Measurements from ENCODE around the gene PGM5.

Gene PGM5

GRCh38 chr9:68533678-68534077, 177.3 kb downstream of the PGM5 start:
- H3K9me3 ChIP-seq (ENCODE audit: control insufficient read depth, low read length) = no peaks in the 10 kb centered on the region
- H3K27me3 ChIP-seq (ENCODE audit: control insufficient read depth, insufficient read depth, low read length) = no peaks in the 10 kb centered on the region

GRCh38 chr9:68536876-68537615, 180.6 kb downstream of the PGM5 start:
- no peak overlapping the region for H3K9ac ChIP-seq (ENCODE audit: low read length)
- no peak overlapping the region for H3K4me3 ChIP-seq (ENCODE audit: low read length)
- no peaks in the 10 kb centered on the region for H3K9me3 ChIP-seq (ENCODE audit: control insufficient read depth, low read length)
- no peaks in the 10 kb centered on the region for H3K27me3 ChIP-seq (ENCODE audit: control insufficient read depth, insufficient read depth, low read length)
- no peaks in the 10 kb centered on the region for H3K36me3 ChIP-seq (ENCODE audit: control insufficient read depth, insufficient read depth, low read length)
- peaks cover 20% of the 10 kb centered on the region for H3K4me1 ChIP-seq (ENCODE audit: control insufficient read depth, insufficient read depth, low read length)

More at GRCh38 chr9:68533678-68534077, 177.3 kb downstream of the PGM5 start:
- no peak overlapping the region for H3K4me3 ChIP-seq (ENCODE audit: low read length)
- H3K36me3 ChIP-seq (ENCODE audit: control insufficient read depth, insufficient read depth, low read length) = no peaks in the 10 kb centered on the region
- no peak overlapping the region for H3K9ac ChIP-seq (ENCODE audit: low read length)
- peaks cover 28% of the 10 kb centered on the region for H3K4me1 ChIP-seq (ENCODE audit: control insufficient read depth, insufficient read depth, low read length)

GRCh38 chr9:68537616-68537880, 181.1 kb downstream of the PGM5 start:
- Histone ChIP-seq H3K9ac (ENCODE audit: low read length) (no peak overlapping the region), H3K4me1 (ENCODE audit: control insufficient read depth, insufficient read depth, low read length) (peaks cover 21% of the 10 kb centered on the region), H3K9me3 (ENCODE audit: control insufficient read depth, low read length) (no peaks in the 10 kb centered on the region), H3K36me3 (ENCODE audit: control insufficient read depth, insufficient read depth, low read length) (no peaks in the 10 kb centered on the region), H3K4me3 (ENCODE audit: low read length) (no peak overlapping the region), H3K27me3 (ENCODE audit: control insufficient read depth, insufficient read depth, low read length) (no peaks in the 10 kb centered on the region)

GRCh38 chr9:68538200-68538599, 181.8 kb downstream of the PGM5 start:
- no peak overlapping the region for H3K4me3 ChIP-seq (ENCODE audit: low read length)
- H3K9me3 ChIP-seq (ENCODE audit: control insufficient read depth, low read length) = no peaks in the 10 kb centered on the region
- no peak overlapping the region for H3K9ac ChIP-seq (ENCODE audit: low read length)
- H3K27me3 ChIP-seq (ENCODE audit: control insufficient read depth, insufficient read depth, low read length) = no peaks in the 10 kb centered on the region
- peaks cover 21% of the 10 kb centered on the region for H3K4me1 ChIP-seq (ENCODE audit: control insufficient read depth, insufficient read depth, low read length)
- no peaks in the 10 kb centered on the region for H3K36me3 ChIP-seq (ENCODE audit: control insufficient read depth, insufficient read depth, low read length)

GRCh38 chr9:68540712-68541535, 184.5 kb downstream of the PGM5 start, which contains the start of gene TMEM252:
TMEM252 (minus strand) TSS chr9:68540883; CDS start chr9:68540814, 69 bp downstream.
- H3K4me1 ChIP-seq (ENCODE audit: control insufficient read depth, insufficient read depth, low read length) = peaks cover 21% of the 10 kb centered on the region
- H3K27me3 ChIP-seq (ENCODE audit: control insufficient read depth, insufficient read depth, low read length) = no peaks in the 10 kb centered on the region
- no peak within 1 kb of the TSS for H3K4me3 ChIP-seq (ENCODE audit: low read length)
- H3K9me3 ChIP-seq (ENCODE audit: control insufficient read depth, low read length) = no peaks in the 10 kb centered on the region
- no peaks in the 10 kb centered on the region for H3K36me3 ChIP-seq (ENCODE audit: control insufficient read depth, insufficient read depth, low read length)
- no peak within 1 kb of the TSS for H3K9ac ChIP-seq (ENCODE audit: low read length)

- H3K4me3 ChIP-seq (ENCODE audit: low read length) = no peak overlapping the region
- no peaks in the 10 kb centered on the region for H3K36me3 ChIP-seq (ENCODE audit: control insufficient read depth, insufficient read depth, low read length)
- H3K9ac ChIP-seq (ENCODE audit: low read length) = no peak overlapping the region
- no peaks in the 10 kb centered on the region for H3K27me3 ChIP-seq (ENCODE audit: control insufficient read depth, insufficient read depth, low read length)
- H3K9me3 ChIP-seq (ENCODE audit: control insufficient read depth, low read length) = no peaks in the 10 kb centered on the region
- peaks cover 21% of the 10 kb centered on the region for H3K4me1 ChIP-seq (ENCODE audit: control insufficient read depth, insufficient read depth, low read length)
Observed at GRCh38 chr9:68541568-68541967, 185.2 kb downstream of the PGM5 start.

- Histone ChIP-seq H3K27me3 (ENCODE audit: control insufficient read depth, insufficient read depth, low read length) (no peaks in the 10 kb centered on the region), H3K36me3 (ENCODE audit: control insufficient read depth, insufficient read depth, low read length) (no peaks in the 10 kb centered on the region), H3K4me1 (ENCODE audit: control insufficient read depth, insufficient read depth, low read length) (peaks cover 15% of the 10 kb centered on the region), H3K4me3 (ENCODE audit: low read length) (no peak overlapping the region), H3K9me3 (ENCODE audit: control insufficient read depth, low read length) (no peaks in the 10 kb centered on the region), H3K9ac (ENCODE audit: low read length) (no peak overlapping the region)
Observed at GRCh38 chr9:68545033-68545705, 188.8 kb downstream of the PGM5 start.

- H3K27me3 ChIP-seq (ENCODE audit: control insufficient read depth, insufficient read depth, low read length) = no peaks in the 10 kb centered on the region
- no peaks in the 10 kb centered on the region for H3K9me3 ChIP-seq (ENCODE audit: control insufficient read depth, low read length)
- H3K36me3 ChIP-seq (ENCODE audit: control insufficient read depth, insufficient read depth, low read length) = no peaks in the 10 kb centered on the region
- no peak overlapping the region for H3K9ac ChIP-seq (ENCODE audit: low read length)
- H3K4me1 ChIP-seq (ENCODE audit: control insufficient read depth, insufficient read depth, low read length) = peaks cover 15% of the 10 kb centered on the region
- no peak overlapping the region for H3K4me3 ChIP-seq (ENCODE audit: low read length)
Observed at GRCh38 chr9:68546596-68547390, 190.4 kb downstream of the PGM5 start.

GRCh38 chr9:68547417-68547816, 191.0 kb downstream of the PGM5 start:
- Histone ChIP-seq H3K9me3 (ENCODE audit: control insufficient read depth, low read length) (no peaks in the 10 kb centered on the region), H3K4me1 (ENCODE audit: control insufficient read depth, insufficient read depth, low read length) (peaks cover 18% of the 10 kb centered on the region), H3K9ac (ENCODE audit: low read length) (no peak overlapping the region), H3K4me3 (ENCODE audit: low read length) (no peak overlapping the region), H3K36me3 (ENCODE audit: control insufficient read depth, insufficient read depth, low read length) (no peaks in the 10 kb centered on the region), H3K27me3 (ENCODE audit: control insufficient read depth, insufficient read depth, low read length) (no peaks in the 10 kb centered on the region)

GRCh38 chr9:68548241-68548640, 191.8 kb downstream of the PGM5 start:
- Histone ChIP-seq H3K4me3 (ENCODE audit: low read length) (no peak overlapping the region), H3K9me3 (ENCODE audit: control insufficient read depth, low read length) (no peaks in the 10 kb centered on the region), H3K36me3 (ENCODE audit: control insufficient read depth, insufficient read depth, low read length) (no peaks in the 10 kb centered on the region), H3K9ac (ENCODE audit: low read length) (no peak overlapping the region), H3K27me3 (ENCODE audit: control insufficient read depth, insufficient read depth, low read length) (no peaks in the 10 kb centered on the region), H3K4me1 (ENCODE audit: control insufficient read depth, insufficient read depth, low read length) (peaks cover 25% of the 10 kb centered on the region)

- peaks cover 25% of the 10 kb centered on the region for H3K4me1 ChIP-seq (ENCODE audit: control insufficient read depth, insufficient read depth, low read length)
- no peaks in the 10 kb centered on the region for H3K9me3 ChIP-seq (ENCODE audit: control insufficient read depth, low read length)
- H3K9ac ChIP-seq (ENCODE audit: low read length) = no peak overlapping the region
- H3K4me3 ChIP-seq (ENCODE audit: low read length) = no peak overlapping the region
- H3K36me3 ChIP-seq (ENCODE audit: control insufficient read depth, insufficient read depth, low read length) = no peaks in the 10 kb centered on the region
- no peaks in the 10 kb centered on the region for H3K27me3 ChIP-seq (ENCODE audit: control insufficient read depth, insufficient read depth, low read length)
Observed at GRCh38 chr9:68551191-68551590, 194.8 kb downstream of the PGM5 start.

Data from mucosa of stomach (tissue), 1 donor.